Heart left ventricle (tissue), 13 donors: Measurements from ENCODE around the gene ACSBG1.

Source experiments
- POLR2A ChIP-seq, 2 donors: fragments of 450-650 bp; IDR thresholded peaks; one replicate each; pipeline ENCODE4 v1.6.1; 2017; ENCODE audit warnings: antibody characterized with exemption in 2 of 2, mild to moderate bottlenecking in 2 of 2, moderate library complexity in 2 of 2
- TF ChIP-seq, protein P1 (sequence below), 12 donors: fragments of 200-600 bp; sonication (generic) in 4 of 12; IDR thresholded peaks; one replicate each; pipeline versions ENCODE4 v1.5.0 to v1.8.0; 2018 to 2022; ENCODE audit warnings: antibody characterized with exemption in 12 of 12, mild to moderate bottlenecking in 5 of 12
- donor health status: ischemic (EF 13 %, LVEDD 7.1; RV severe dilation, severe dysfunction).
- donor health status: DM: no; HTN: yes; CAD: no.
- donor health status: DM: no; HTN: no; CAD: no.
- donor health status: ischemic (EF 25% LVEDD 6.9; RV normal size, moderate dysfunction).
- donor health status: ischemic (EF 25% LVEDD 5.7; RV mildly dilated, moderate dysfunction).
- donor health status: ischemic (EF 35%, LVEDD 5.7; RV mildly dilated, moderate dysfunction).
- donor health status: nonischemic (EF 11% LVEDD 7.7; RV severe dilation, severe dysfunction).
- donor health status: DM: yes; HTN: yes; CAD: no.
- donor health status: PGD.
- donor health status: ischemic (EF 29% LVEDD 5.4; RV normal size, mild dysfunction).
- donor health status: nonischemic (EF 23%, LVEDD 6.1; RV moderate dilation, normal function).

DNA sequence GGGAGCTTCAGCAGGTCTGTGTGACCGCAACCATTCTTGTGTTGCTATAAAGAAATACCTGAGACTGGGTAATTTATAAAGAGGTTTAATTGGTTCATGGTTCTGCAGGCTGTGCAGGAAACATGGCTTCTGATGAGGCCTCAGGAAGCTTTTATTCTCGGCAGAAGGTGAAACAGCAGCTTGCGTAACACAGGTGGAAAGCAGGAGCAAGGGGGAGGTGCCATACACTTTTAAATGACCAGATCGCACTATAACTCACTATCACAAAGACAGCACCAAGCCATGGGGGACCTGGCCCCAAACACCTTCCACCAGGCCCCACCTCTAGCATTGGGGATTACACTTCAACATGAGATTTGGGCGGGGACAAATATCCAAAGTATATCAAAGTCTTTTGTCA lies 94.8 kb downstream of the ACSBG1 start:
- TF ChIP-seq, protein P1, sequence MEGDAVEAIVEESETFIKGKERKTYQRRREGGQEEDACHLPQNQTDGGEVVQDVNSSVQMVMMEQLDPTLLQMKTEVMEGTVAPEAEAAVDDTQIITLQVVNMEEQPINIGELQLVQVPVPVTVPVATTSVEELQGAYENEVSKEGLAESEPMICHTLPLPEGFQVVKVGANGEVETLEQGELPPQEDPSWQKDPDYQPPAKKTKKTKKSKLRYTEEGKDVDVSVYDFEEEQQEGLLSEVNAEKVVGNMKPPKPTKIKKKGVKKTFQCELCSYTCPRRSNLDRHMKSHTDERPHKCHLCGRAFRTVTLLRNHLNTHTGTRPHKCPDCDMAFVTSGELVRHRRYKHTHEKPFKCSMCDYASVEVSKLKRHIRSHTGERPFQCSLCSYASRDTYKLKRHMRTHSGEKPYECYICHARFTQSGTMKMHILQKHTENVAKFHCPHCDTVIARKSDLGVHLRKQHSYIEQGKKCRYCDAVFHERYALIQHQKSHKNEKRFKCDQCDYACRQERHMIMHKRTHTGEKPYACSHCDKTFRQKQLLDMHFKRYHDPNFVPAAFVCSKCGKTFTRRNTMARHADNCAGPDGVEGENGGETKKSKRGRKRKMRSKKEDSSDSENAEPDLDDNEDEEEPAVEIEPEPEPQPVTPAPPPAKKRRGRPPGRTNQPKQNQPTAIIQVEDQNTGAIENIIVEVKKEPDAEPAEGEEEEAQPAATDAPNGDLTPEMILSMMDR (IDR thresholded peaks at IDR 0.05): no peak
- no peak for TF ChIP-seq POLR2A (IDR thresholded peaks at IDR 0.05)
